NT2/D1 (cell line): ENCODE results near the gene HSPB9.
A peak's percentile ranks its signal among the peaks of the same experiment; 100 is the strongest.

Experiments
- DNase-seq: peaks from one replicate; pipeline ENCODE4 v3.0.0-alpha.2; 2011; ENCODE audit warnings: low read depth, low spot score
- H3K27me3 ChIP-seq: 2 replicates; pipeline ENCODE4 v1.6.0; 2011; ENCODE audit warnings: mild to moderate bottlenecking; ENCODE audit not compliant: insufficient read length, insufficient read depth
- H3K36me3 ChIP-seq: 2 replicates; pipeline ENCODE4 v1.6.1; 2011; ENCODE audit warnings: mild to moderate bottlenecking, low read length, mixed read lengths; ENCODE audit not compliant: insufficient read depth, insufficient read length
- H3K4me1 ChIP-seq: 2 replicates; pipeline ENCODE4 v1.5.1; 2011; ENCODE audit not compliant: insufficient read depth, insufficient read length
- H3K4me3 ChIP-seq: 2 replicates; pipeline ENCODE4 v1.5.1; 2011; ENCODE audit warnings: low read depth; ENCODE audit not compliant: insufficient read length
- H3K9ac ChIP-seq: 2 replicates; pipeline ENCODE4 v1.6.0; 2011; ENCODE audit warnings: low read depth; ENCODE audit not compliant: insufficient read length
- H3K9me3 ChIP-seq: 2 replicates; pipeline ENCODE4 v1.5.1; 2011; ENCODE audit warnings: mild to moderate bottlenecking, low read length; ENCODE audit not compliant: insufficient read depth
- SUZ12 ChIP-seq: IDR thresholded peaks from 2 replicates; pipeline ENCODE4 v1.6.1; 2011; ENCODE audit not compliant: insufficient read length, insufficient read depth; ENCODE audit errors: extremely low read depth
- YY1 ChIP-seq: IDR thresholded peaks from 2 replicates; pipeline ENCODE4 v1.6.1; 2011; ENCODE audit not compliant: insufficient read length, insufficient read depth
- ZNF274 ChIP-seq: IDR thresholded peaks from 2 replicates; pipeline ENCODE4 v1.6.1; 2011; ENCODE audit warnings: mild to moderate bottlenecking, low read depth, low read length

HSPB9 gene

DNA sequence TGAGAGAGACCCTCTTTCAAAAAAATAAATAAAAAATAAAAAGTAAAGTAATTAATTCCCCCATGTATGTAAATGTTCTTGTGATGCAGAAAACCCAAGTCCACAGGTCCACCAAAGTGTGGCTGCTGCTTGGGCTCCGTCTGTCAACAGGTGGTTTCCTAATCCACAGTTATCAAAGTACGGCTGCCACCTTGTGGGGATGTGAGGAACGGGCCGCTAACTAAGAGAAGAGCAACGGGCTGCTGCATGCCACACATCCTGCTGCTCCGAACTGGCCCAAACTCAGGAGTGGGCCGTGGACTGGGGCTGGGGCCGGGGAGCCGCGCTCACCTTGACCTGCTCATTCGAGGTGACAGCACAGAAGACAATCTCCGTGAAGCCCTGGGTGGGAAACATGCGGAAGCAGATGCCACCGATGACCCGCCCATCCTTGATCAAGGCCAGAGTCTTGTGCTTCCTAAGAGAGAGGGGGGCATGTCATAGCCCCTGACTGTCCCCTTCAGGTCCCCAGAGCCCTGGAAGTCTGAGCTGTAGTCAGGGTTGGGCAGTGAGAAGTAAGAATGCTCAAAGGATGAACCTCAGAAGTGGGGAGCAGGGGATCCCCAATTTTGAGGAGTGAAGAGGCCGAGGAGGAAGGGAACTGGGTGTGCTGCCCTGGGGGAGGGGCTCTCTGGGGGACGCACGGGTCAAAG lies 5.8 kb upstream of the HSPB9 start:
- DNase-seq, result peak; percentile 51
- Histone ChIP-seq H3K36me3 (peaks cover 80% of the 10 kb centered on the region), H3K4me1 (peaks cover 15% of the 10 kb centered on the region), H3K27me3 (no peaks in the 10 kb centered on the region), H3K4me3 (no peak overlapping the region), H3K9ac (no peak overlapping the region), H3K9me3 (no peaks in the 10 kb centered on the region)
- TF ChIP-seq YY1 (no peak), ZNF274 (no peak), SUZ12 (no peak)

DNA sequence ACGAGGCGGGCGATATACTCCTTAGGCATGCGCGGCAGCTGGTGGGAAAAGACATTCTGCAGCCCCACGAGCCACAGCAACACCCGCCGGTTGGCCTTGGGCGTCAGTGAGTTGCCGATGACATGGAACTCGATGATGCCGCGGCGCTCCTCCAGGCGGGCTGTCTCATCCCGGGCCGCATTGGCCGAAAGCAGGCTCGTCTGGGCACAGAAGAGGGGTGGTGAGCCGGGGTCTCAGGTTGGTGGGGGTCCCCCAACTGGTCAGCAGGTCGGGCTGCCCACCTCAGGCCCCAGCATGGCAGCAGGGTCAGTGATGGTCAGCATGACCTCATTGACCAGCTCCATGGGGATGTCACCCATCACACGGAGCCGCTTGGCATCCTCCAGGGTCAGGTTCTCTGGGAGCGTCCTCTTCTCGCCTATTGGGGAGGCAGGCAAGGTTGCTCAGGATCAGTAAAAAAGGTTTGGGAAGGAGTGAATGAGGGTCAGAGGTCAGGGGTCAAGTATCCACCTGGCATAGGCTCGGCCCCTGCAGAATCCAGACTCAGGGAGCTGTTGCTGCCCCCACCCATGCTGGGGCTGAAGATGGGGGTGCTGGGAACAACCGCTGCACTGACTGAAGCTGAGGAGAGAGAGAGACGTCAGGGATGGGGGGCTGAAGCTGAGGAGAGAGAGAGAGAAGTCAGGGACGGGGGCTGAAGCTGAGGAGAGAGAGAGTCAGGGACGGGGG lies 5.0 kb upstream of the HSPB9 start:
- TF ChIP-seq SUZ12 (no peak), YY1 (no peak), ZNF274 (no peak)
- H3K4me1 ChIP-seq, result peaks cover 22% of the 10 kb centered on the region
- no peaks in the 10 kb centered on the region for H3K27me3 ChIP-seq
- H3K36me3 ChIP-seq, result peaks cover 85% of the 10 kb centered on the region
- H3K9me3 ChIP-seq, result no peaks in the 10 kb centered on the region
- no peak overlapping the region for H3K9ac ChIP-seq
- no peak for DNase-seq
- H3K4me3 ChIP-seq, result no peak overlapping the region

DNA sequence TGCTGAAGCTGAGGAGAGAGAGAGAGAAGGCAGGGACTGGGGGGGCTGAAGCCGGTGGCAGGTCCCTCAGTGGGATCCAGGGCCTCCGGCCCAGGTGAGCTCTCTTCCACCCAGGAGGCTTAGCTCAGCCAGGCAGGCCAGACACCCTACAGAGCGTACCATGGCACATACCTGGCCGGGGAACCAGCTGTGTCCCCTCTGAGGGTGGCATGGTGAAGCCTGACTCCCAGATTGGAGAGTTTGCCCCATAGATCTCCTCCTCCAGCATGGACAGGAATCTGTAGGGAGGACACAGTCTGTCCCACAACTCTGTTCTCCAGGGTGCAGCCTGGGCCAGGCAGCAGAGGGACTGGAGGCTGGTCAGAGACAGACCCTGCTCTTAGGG lies 4.5 kb upstream of the HSPB9 start:
- Histone ChIP-seq H3K4me3 (no peak overlapping the region), H3K4me1 (peaks cover 27% of the 10 kb centered on the region), H3K36me3 (peaks cover 85% of the 10 kb centered on the region), H3K9ac (peak overlapping the region; percentile 37), H3K9me3 (no peaks in the 10 kb centered on the region), H3K27me3 (no peaks in the 10 kb centered on the region)
- no peak for TF ChIP-seq SUZ12
- TF ChIP-seq ZNF274, result no peak
- TF ChIP-seq YY1, result no peak
- DNase-seq, result no peak

DNA sequence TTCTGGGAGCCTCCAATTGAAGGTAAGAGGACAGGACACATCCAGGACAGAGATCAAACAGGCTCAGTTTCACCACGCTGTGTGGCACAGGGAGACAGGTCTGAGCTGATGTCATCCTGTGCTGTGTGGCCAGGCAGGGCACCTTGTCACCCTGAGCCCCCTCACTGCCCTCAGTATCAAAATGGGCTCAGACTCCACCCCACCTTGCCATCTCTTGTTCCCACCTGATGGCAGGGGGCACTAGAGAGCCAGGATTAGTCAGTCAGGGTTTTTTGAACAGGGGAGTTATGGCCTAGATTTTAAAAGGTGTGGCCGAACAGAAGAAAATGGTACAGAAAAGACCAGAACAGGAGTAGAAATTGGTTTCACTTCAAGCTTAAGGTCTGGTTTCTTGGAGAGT lies 4.1 kb upstream of the HSPB9 start:
- H3K4me3 ChIP-seq, result no peak overlapping the region
- peak overlapping the region; percentile 37 for H3K9ac ChIP-seq
- no peaks in the 10 kb centered on the region for H3K27me3 ChIP-seq
- H3K9me3 ChIP-seq, result no peaks in the 10 kb centered on the region
- peaks cover 28% of the 10 kb centered on the region for H3K4me1 ChIP-seq
- H3K36me3 ChIP-seq, result peaks cover 84% of the 10 kb centered on the region
- no peak for DNase-seq
- TF ChIP-seq YY1, result no peak
- no peak for TF ChIP-seq ZNF274
- TF ChIP-seq SUZ12, result no peak

DNA sequence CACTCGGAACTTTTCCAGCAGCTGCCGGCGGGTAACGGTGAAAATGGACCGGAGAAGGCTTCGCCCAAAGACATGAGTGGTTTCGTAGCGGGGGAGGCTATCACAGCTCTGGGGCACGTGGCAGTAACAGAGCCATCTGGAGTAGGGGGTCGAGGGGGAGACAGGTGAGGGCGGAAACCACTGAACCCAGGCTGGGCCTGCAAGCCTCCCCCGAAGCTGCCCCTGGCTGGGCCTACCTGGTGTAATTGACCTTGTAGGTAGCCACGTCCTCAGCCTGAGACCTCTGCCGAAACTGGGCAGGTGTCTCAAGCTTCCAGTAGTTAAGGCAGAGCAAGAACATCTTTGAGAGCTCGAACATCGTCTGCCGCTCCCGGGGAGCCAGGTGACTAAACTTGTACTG lies 3.3 kb upstream of the HSPB9 start:
- DNase-seq, result no peak
- H3K36me3 ChIP-seq, result peaks cover 79% of the 10 kb centered on the region
- peaks cover 29% of the 10 kb centered on the region for H3K4me1 ChIP-seq
- H3K9ac ChIP-seq, result peak overlapping the region; percentile 36
- no peaks in the 10 kb centered on the region for H3K9me3 ChIP-seq
- TF ChIP-seq ZNF274 (no peak), SUZ12 (no peak), YY1 (no peak)
- no peaks in the 10 kb centered on the region for H3K27me3 ChIP-seq
- no peak overlapping the region for H3K4me3 ChIP-seq

DNA sequence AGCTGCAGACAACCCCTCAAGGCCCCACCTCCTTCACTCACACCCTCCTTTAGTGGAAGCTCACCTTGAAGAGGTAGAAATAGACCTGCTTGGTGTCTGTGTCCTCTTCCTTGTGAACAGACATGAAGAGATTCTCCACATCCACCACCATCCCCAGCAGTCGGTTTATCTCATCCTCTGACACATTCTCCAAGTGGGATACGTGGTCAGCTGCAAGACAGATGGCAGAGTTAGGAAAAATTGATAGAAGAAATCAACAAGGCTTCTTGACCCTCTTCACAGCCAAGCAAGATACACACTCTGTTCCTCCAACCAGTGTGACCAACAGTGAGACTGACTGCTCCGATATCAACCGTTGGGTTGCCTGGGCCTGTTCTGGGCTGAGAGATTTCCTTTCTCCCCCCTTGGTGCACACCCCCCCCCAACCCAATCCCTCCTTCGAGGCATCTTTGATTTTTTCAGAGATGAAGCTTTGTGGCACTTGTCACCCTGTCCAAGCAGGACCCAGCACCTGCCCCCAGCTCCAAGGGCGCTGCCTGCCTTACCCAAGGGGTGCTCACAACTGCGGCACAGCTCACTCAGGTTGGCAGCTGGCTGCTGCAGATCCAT lies 2.3 kb upstream of the HSPB9 start:
- peak overlapping the region; percentile 39 for H3K9ac ChIP-seq
- no peak for DNase-seq
- H3K4me3 ChIP-seq, result peak overlapping the region; percentile 38
- peaks cover 80% of the 10 kb centered on the region for H3K36me3 ChIP-seq
- no peaks in the 10 kb centered on the region for H3K27me3 ChIP-seq
- peaks cover 30% of the 10 kb centered on the region for H3K4me1 ChIP-seq
- H3K9me3 ChIP-seq, result no peaks in the 10 kb centered on the region
- TF ChIP-seq YY1, result no peak
- no peak for TF ChIP-seq ZNF274
